WTC11 (cell line): ENCODE measurements around the gene LDLRAD4. TPM values are rescaled to one million over a fixed set of nuclear protein-coding genes. Genes with fewer than 3 reads are reported as not detected.

Experiments used
- ATAC-seq: fragments of 200-7000 bp; cut with Tn5 transposase; 2 replicates; pipeline ENCODE4 v1.10.0; 2021; ENCODE audit warnings: mild to moderate bottlenecking, moderate library complexity
- CTCF ChIA-PET: fragments of 300-600 bp; sonication (Branson Sonifier 250); formaldehyde crosslinking; loops from one replicate; lab custom pipeline; 2021; ENCODE audit warnings: antibody characterized with exemption; lab: Charles Lee
- POLR2A ChIA-PET: fragments of 350-600 bp; sonication (Branson Sonifier 250); formaldehyde crosslinking; loops from one replicate; lab custom pipeline; 2021; ENCODE audit warnings: antibody characterized with exemption; lab: Charles Lee
- DNase-seq: peaks from one replicate; pipeline ENCODE4 v3.0.0; 2021; ENCODE audit warnings: low spot score
- H3K27ac Mint-ChIP-seq: 2 replicates; pipeline ENCODE4 v1.8.0; 2021; ENCODE audit warnings: mixed read lengths
- H3K27me3 Mint-ChIP-seq: 2 replicates; pipeline ENCODE4 v1.8.0; 2021; ENCODE audit warnings: low read depth, mild to moderate bottlenecking, moderate library complexity, mixed read lengths
- H3K36me3 Mint-ChIP-seq: 2 replicates; pipeline ENCODE4 v1.8.0; 2021; ENCODE audit warnings: mixed read lengths
- H3K4me1 Mint-ChIP-seq: 2 replicates; pipeline ENCODE4 v1.8.0; 2022; ENCODE audit warnings: mixed read lengths
- H3K4me3 Mint-ChIP-seq: 2 replicates; pipeline ENCODE4 v1.8.0; 2021; ENCODE audit warnings: mild to moderate bottlenecking, moderate library complexity, mixed read lengths
- H3K9me3 Mint-ChIP-seq: 2 replicates; pipeline ENCODE4 v1.8.0; 2021; ENCODE audit warnings: mixed read lengths
- CBFB ChIP-seq: sonication (generic); formaldehyde crosslinking; IDR thresholded peaks from 2 replicates; pipeline ENCODE4 v1.8.1; 2022; ENCODE audit warnings: mild to moderate bottlenecking, low read depth, missing genetic modification reagents
- CREB1 ChIP-seq: sonication (generic); formaldehyde crosslinking; IDR thresholded peaks from 2 replicates; pipeline ENCODE4 v1.8.0; 2023; ENCODE audit warnings: mild to moderate bottlenecking, missing genetic modification reagents
- ESRRA ChIP-seq: sonication (generic); formaldehyde crosslinking; IDR thresholded peaks from 2 replicates; pipeline ENCODE4 v1.8.1; 2022; ENCODE audit warnings: mild to moderate bottlenecking, missing genetic modification reagents, borderline replicate concordance
- ETV6 ChIP-seq: sonication (generic); formaldehyde crosslinking; IDR thresholded peaks from 2 replicates; pipeline ENCODE4 v1.8.1; 2022; ENCODE audit warnings: mild to moderate bottlenecking, missing genetic modification reagents
- GRHL2 ChIP-seq: fragments of 250-450 bp; sonication (Bioruptor Pico); IDR thresholded peaks from 2 replicates; pipeline ENCODE4 v1.8.0; 2022; ENCODE audit warnings: mild to moderate bottlenecking, moderate library complexity; ENCODE audit not compliant: insufficient replicate concordance, severe bottlenecking
- HMGA2 ChIP-seq: fragments of 250-450 bp; sonication (Bioruptor Pico); IDR thresholded peaks from 2 replicates; pipeline ENCODE4 v1.4.0; 2021; ENCODE audit warnings: mild to moderate bottlenecking, moderate library complexity
- NFE2L1 ChIP-seq: sonication (generic); formaldehyde crosslinking; IDR thresholded peaks from 2 replicates; pipeline ENCODE4 v1.8.1; 2023; ENCODE audit warnings: missing genetic modification reagents
- NR2C2 ChIP-seq: sonication (generic); formaldehyde crosslinking; IDR thresholded peaks from 2 replicates; pipeline ENCODE4 v1.8.0; 2022; ENCODE audit warnings: mild to moderate bottlenecking, missing genetic modification reagents
- NR3C1 ChIP-seq: sonication (generic); formaldehyde crosslinking; conservative IDR thresholded peaks from 2 replicates; pipeline ENCODE4 v1.8.1; 2023; ENCODE audit warnings: low read depth, mild to moderate bottlenecking, missing genetic modification reagents
- OVOL2 ChIP-seq: fragments of 250-450 bp; sonication (Bioruptor Pico); IDR thresholded peaks from 2 replicates; pipeline ENCODE4 v1.9.0; 2021; ENCODE audit warnings: mild to moderate bottlenecking, borderline replicate concordance
- RORB ChIP-seq: fragments of 250-450 bp; sonication (Bioruptor Pico); IDR thresholded peaks from 2 replicates; pipeline ENCODE4 v1.9.0; 2021; ENCODE audit warnings: mild to moderate bottlenecking
- TCF7 ChIP-seq: sonication (generic); formaldehyde crosslinking; IDR thresholded peaks from 2 replicates; pipeline ENCODE4 v1.8.0; 2022; ENCODE audit warnings: mild to moderate bottlenecking, low read depth, missing genetic modification reagents, moderate library complexity
- TEAD4 ChIP-seq: sonication (generic); formaldehyde crosslinking; IDR thresholded peaks from 2 replicates; pipeline ENCODE4 v1.8.0; 2022; ENCODE audit warnings: mild to moderate bottlenecking, missing genetic modification reagents
- TP53 ChIP-seq: sonication (generic); formaldehyde crosslinking; IDR thresholded peaks from 2 replicates; pipeline ENCODE4 v1.8.1; 2023; ENCODE audit warnings: mild to moderate bottlenecking, missing genetic modification reagents
- ZNF121 ChIP-seq: sonication (generic); formaldehyde crosslinking; IDR thresholded peaks from 2 replicates; pipeline ENCODE4 v1.8.0; 2023; ENCODE audit warnings: missing genetic modification reagents
- ZNF138 ChIP-seq: sonication (generic); formaldehyde crosslinking; conservative IDR thresholded peaks from 2 replicates; pipeline ENCODE4 v1.8.1; 2022; ENCODE audit warnings: mild to moderate bottlenecking, moderate library complexity, missing genetic modification reagents
- ZNF219 ChIP-seq: sonication (generic); formaldehyde crosslinking; IDR thresholded peaks from 2 replicates; pipeline ENCODE4 v1.8.0; 2023; ENCODE audit warnings: missing genetic modification reagents, mild to moderate bottlenecking, borderline replicate concordance
- ZNF423 ChIP-seq: fragments of 250-450 bp; sonication (Bioruptor Pico); IDR thresholded peaks from 2 replicates; pipeline ENCODE4 v2.1.2; 2022; ENCODE audit warnings: mild to moderate bottlenecking, moderate library complexity
- total RNA-seq: library from RNA; stranded (reverse); gene quantifications from 3 replicates; pipeline ENCODE4 v1.2.3, GENCODE V29; 2021
- TF ChIP-seq, protein P1 (sequence below): fragments of 250-450 bp; sonication (Bioruptor Pico); IDR thresholded peaks from 2 replicates; pipeline ENCODE4 v1.9.0; 2021; ENCODE audit warnings: mild to moderate bottlenecking
- TF ChIP-seq, protein P2 (sequence below): fragments of 250-450 bp; sonication (Bioruptor Pico); IDR thresholded peaks from 2 replicates; pipeline ENCODE4 v1.9.0; 2021; ENCODE audit warnings: mild to moderate bottlenecking, borderline replicate concordance
- TF ChIP-seq, protein P3 (sequence below): sonication (generic); formaldehyde crosslinking; IDR thresholded peaks from 2 replicates; pipeline ENCODE4 v1.8.1; 2023; ENCODE audit warnings: mild to moderate bottlenecking, missing genetic modification reagents
- TF ChIP-seq, protein P4 (sequence below): sonication (generic); formaldehyde crosslinking; IDR thresholded peaks from 2 replicates; pipeline ENCODE4 v1.8.1; 2022; ENCODE audit warnings: mild to moderate bottlenecking, moderate library complexity, missing genetic modification reagents
- TF ChIP-seq, protein P5 (sequence below): sonication (generic); formaldehyde crosslinking; IDR thresholded peaks from 2 replicates; pipeline ENCODE4 v1.8.0; 2023; ENCODE audit warnings: missing genetic modification reagents

The LDLRAD4 gene
- total RNA-seq, 1 experiment from 2014 or later, result 6.2 TPM

DNA sequence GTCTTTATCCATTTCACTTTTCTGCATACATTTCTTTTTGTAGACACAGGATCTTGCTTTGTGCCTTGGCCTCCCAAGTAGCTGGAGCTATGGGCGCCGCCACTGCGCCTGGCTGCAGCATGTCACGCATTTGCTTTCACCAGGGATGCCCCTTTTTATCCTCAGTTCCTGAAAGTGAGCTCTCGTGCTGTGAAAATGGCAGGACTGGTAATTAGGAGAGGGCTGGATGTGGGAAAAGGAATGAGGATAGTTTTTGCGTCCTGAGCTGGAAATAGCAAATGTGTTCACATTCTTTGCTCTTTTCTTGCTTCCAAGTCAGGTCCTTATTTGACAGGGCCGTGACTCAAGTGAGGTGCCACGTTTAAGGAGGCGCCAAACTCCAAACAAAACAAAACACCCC lies 104.6 kb downstream of the LDLRAD4 start:
- TF ChIP-seq ETV6 (CRISPR knock-in tag) (no peak), TP53 (CRISPR knock-in tag) (no peak), GRHL2 (CRISPR knock-in tag) (no peak), NR3C1 (CRISPR knock-in tag) (no peak), TCF7 (no peak), CREB1 (CRISPR knock-in tag) (no peak), ZNF121 (CRISPR knock-in tag) (no peak), RORB (CRISPR knock-in tag) (no peak)
- TF ChIP-seq, protein P1, sequence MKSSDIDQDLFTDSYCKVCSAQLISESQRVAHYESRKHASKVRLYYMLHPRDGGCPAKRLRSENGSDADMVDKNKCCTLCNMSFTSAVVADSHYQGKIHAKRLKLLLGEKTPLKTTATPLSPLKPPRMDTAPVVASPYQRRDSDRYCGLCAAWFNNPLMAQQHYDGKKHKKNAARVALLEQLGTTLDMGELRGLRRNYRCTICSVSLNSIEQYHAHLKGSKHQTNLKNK (CRISPR knock-in tag), result no peak
- TF ChIP-seq, protein P2, sequence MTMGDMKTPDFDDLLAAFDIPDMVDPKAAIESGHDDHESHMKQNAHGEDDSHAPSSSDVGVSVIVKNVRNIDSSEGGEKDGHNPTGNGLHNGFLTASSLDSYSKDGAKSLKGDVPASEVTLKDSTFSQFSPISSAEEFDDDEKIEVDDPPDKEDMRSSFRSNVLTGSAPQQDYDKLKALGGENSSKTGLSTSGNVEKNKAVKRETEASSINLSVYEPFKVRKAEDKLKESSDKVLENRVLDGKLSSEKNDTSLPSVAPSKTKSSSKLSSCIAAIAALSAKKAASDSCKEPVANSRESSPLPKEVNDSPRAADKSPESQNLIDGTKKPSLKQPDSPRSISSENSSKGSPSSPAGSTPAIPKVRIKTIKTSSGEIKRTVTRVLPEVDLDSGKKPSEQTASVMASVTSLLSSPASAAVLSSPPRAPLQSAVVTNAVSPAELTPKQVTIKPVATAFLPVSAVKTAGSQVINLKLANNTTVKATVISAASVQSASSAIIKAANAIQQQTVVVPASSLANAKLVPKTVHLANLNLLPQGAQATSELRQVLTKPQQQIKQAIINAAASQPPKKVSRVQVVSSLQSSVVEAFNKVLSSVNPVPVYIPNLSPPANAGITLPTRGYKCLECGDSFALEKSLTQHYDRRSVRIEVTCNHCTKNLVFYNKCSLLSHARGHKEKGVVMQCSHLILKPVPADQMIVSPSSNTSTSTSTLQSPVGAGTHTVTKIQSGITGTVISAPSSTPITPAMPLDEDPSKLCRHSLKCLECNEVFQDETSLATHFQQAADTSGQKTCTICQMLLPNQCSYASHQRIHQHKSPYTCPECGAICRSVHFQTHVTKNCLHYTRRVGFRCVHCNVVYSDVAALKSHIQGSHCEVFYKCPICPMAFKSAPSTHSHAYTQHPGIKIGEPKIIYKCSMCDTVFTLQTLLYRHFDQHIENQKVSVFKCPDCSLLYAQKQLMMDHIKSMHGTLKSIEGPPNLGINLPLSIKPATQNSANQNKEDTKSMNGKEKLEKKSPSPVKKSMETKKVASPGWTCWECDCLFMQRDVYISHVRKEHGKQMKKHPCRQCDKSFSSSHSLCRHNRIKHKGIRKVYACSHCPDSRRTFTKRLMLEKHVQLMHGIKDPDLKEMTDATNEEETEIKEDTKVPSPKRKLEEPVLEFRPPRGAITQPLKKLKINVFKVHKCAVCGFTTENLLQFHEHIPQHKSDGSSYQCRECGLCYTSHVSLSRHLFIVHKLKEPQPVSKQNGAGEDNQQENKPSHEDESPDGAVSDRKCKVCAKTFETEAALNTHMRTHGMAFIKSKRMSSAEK (CRISPR knock-in tag), result no peak
- ATAC-seq (no peak), DNase-seq (no peak)
- ChIA-PET POLR2A (no interaction called here), CTCF (no interaction called here)
- Mint-ChIP-seq H3K36me3 (peaks cover 9% of the 10 kb centered on the region), H3K27ac (no peak overlapping the region), H3K4me1 (peaks cover 21% of the 10 kb centered on the region), H3K4me3 (no peak overlapping the region), H3K9me3 (peaks cover 13% of the 10 kb centered on the region), H3K27me3 (no peaks in the 10 kb centered on the region)

DNA sequence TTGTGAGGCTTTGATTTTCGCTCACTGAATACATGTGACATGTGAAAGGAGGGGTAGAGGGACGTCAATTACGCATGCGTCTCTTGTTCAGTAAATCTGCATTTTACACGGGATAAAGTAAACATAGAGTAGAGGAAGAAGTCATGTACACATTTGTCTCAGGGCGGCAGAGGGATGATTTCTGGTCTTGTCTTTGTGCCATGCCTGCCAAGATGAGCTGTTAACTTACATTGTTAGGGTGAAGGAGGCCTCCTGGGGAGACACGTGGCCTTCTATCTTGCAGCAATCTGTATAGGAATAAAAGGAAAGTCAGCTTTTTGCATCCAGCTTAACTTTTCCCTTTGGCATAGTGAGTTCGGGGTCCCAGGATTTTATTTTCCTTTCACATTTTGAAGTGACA lies 106.3 kb downstream of the LDLRAD4 start:
- TF ChIP-seq TP53 (CRISPR knock-in tag) (no peak), RORB (CRISPR knock-in tag) (no peak), OVOL2 (CRISPR knock-in tag) (no peak), TEAD4 (CRISPR knock-in tag) (no peak), ETV6 (CRISPR knock-in tag) (no peak), ZNF423 (no peak), CBFB (CRISPR knock-in tag) (no peak), NFE2L1 (CRISPR knock-in tag) (no peak), ESRRA (CRISPR knock-in tag) (no peak), ZNF219 (no peak), NR3C1 (CRISPR knock-in tag) (no peak), ZNF138 (CRISPR knock-in tag) (no peak), HMGA2 (CRISPR knock-in tag) (no peak), NR2C2 (CRISPR knock-in tag) (no peak)
- TF ChIP-seq, protein P3, sequence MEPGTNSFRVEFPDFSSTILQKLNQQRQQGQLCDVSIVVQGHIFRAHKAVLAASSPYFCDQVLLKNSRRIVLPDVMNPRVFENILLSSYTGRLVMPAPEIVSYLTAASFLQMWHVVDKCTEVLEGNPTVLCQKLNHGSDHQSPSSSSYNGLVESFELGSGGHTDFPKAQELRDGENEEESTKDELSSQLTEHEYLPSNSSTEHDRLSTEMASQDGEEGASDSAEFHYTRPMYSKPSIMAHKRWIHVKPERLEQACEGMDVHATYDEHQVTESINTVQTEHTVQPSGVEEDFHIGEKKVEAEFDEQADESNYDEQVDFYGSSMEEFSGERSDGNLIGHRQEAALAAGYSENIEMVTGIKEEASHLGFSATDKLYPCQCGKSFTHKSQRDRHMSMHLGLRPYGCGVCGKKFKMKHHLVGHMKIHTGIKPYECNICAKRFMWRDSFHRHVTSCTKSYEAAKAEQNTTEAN (CRISPR knock-in tag), result no peak
- TF ChIP-seq, protein P4, sequence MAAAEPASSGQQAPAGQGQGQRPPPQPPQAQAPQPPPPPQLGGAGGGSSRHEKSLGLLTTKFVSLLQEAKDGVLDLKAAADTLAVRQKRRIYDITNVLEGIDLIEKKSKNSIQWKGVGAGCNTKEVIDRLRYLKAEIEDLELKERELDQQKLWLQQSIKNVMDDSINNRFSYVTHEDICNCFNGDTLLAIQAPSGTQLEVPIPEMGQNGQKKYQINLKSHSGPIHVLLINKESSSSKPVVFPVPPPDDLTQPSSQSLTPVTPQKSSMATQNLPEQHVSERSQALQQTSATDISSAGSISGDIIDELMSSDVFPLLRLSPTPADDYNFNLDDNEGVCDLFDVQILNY, result no peak
- TF ChIP-seq, protein P5, sequence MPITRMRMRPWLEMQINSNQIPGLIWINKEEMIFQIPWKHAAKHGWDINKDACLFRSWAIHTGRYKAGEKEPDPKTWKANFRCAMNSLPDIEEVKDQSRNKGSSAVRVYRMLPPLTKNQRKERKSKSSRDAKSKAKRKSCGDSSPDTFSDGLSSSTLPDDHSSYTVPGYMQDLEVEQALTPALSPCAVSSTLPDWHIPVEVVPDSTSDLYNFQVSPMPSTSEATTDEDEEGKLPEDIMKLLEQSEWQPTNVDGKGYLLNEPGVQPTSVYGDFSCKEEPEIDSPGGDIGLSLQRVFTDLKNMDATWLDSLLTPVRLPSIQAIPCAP (CRISPR knock-in tag), result no peak
- TF ChIP-seq, protein P2 (CRISPR knock-in tag), result no peak
- Mint-ChIP-seq H3K9me3 (peaks cover 20% of the 10 kb centered on the region), H3K4me3 (no peak overlapping the region), H3K36me3 (peaks cover 12% of the 10 kb centered on the region), H3K4me1 (peaks cover 21% of the 10 kb centered on the region), H3K27ac (no peak overlapping the region), H3K27me3 (no peaks in the 10 kb centered on the region)
- DNase-seq (no peak), ATAC-seq (no peak)
- ChIA-PET CTCF (no interaction called here), POLR2A (no interaction called here)
